HG03097 (cell line): Measurements from ENCODE around the gene HPS5.

Source experiments
- ATAC-seq: cut with Tn5 transposase; IDR thresholded peaks from one replicate; pipeline ENCODE4 v1.9.1; 2021; ENCODE audit not compliant: unreplicated experiment, low FRiP score

HPS5 gene

DNA sequence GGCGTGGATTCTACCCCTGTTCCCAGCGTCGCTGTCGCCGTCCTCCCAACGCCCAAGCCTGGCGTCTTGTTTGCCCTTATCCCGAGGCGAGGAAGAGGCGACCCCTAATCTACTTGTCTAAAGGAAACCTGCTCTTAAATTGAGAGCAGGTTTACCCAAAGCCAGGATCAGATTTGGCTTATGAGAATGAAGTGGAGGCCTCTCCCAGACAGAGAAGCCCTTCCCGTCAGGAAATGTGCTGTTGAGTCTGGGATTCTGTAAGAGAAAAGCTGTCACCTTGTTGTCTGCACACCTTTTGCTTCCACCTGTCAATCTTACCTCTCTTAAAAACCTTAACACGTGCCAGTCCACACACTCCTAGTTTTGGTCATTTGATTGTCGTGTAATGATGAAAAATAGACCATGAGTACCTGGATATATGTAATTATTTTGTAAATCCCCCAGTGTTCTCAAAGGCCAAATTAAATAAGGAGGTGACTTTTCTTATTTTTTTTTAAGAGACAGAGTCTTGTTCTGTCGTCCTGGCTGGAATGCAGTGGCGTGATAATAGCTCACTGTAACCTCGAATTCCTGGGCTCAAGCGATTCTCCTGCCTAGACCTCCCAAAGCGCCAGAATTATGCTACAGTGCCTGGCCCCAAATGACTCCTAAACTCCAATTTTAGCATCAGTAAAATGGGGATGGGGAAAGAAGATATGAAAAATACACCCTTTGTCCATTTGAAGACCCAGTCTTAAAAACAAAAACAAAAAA, 1.1 kb upstream of the HPS5 start:
- no peak for ATAC-seq

DNA sequence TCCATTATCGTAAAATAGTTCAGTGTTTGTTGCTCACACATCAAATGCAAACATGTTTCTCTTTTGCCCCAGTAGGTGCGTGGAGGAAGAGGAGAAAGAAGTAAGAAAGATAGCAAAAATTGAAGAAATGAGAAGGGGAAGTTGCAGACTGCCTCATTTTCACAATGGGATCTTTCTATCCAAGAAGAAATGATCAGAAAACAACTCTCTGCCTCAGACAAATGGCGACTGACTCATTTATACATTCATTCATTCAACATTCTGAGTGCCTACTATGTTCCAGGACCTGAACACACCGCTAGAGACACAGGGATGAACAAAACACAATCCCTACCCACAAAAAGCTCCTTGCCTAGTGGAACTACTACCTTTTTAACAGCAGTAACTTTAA, 367 bp downstream of the HPS5 start:
- peak; percentile 2 for ATAC-seq

DNA sequence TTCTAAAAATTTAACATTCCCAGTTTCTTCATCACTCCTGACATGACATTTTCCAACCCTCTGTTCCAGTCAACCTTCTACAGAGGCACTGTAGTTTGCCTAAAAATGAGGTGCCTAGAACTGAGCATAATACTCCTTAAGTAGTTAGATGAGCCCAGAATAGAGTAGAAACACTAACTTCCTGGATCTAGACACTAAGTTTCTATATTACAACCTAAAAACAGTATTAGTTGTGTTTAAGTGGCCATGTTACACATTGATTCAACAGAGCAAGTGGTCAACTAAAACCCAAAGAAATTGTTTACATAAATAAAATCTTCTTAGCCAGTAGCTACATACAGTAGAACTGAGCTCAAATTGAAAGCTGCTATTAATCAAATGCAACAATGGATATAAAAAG, 1.3 kb downstream of the HPS5 start:
- ATAC-seq: no peak

DNA sequence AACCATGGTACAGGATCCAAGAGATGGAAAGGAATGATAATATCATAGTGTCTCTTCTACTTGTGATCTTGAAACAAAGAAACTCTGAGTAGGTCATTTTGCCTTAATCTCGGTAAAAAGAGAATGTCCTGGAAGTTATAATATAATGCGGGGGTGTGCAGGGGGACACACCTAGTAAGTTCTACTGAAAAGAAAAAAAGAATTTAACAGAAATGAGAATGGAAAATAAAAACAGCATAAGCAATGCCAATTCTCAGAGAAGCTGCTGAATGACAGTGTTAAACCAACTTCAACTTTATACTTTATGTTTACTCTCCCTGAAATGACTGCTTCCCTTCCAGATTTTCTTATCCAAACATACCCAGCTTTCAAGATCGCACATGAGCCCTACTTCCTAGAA, 2.0 kb downstream of the HPS5 start:
- no peak for ATAC-seq

DNA sequence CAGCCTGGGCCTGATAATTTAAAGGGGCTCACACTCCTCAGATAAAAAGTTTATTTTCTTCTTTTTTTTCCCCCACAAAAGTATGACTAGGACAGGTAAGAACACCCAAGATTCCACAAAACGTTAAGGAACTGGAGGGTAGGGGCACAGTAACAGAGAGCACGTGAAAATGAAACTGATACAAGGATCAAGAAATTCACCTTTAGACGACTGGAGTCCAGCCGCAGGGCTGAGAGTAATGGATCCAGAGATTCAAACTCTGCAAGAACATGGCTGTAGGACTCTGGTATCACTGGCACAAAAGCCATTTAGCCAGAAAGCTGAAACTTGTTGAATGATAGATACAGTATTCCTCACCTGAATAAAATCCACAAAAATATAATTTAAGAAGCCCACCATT, 4.4 kb downstream of the HPS5 start:
- ATAC-seq: no peak

DNA sequence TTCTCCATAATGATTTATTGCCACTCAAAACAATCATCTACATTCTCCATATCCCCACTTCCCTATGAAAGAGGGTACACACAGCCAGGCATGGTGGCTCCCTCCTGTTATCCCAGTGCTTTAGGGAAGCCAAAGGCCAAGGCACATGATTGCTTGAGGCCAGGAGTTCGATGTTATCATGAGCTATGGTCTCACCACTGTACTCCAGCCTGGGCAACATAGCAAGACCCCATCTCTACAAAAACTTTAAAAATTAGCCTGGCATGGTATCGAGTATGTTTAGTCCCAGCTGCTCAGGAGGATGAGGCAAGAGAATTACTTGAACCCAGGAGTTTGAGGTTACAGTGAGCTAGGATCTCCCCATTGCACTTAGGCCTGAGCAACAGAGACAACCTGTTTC, 6.0 kb downstream of the HPS5 start:
- no peak for ATAC-seq

DNA sequence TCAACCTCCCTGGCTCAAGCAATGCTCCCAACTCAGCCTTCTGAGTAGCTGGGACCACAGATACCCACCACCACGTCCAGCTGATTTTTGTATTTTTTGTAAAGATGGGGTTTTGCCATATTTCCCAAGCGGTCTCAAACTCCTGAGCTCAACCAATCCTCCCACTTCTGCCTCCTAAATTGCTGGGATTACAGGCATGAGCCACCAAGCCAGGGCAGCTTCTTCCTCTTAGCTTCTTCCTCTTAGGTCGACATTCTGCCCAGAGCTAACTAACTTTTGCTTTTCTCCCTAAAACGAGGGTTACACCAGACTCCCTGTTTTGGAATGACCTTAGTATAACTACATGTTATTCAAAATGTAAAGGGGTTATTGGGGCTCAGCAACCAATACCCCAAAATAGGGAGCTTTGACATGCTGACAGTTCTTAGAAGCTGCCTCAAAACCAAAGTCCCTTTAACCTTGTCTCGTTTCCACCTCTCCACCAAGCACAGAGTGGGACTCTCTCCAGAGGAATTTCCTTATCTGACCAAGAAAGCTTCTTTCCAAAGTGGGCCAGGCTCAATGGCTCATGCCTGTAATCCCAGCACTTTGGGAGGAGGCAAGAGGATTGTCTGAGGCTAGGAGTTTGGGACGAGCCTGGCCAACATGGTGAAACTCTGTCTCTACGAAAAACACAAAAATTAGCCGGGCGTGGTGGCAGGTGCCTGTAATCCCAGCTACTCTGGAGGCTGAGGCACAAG, 7.0 kb downstream of the HPS5 start:
- no peak for ATAC-seq

DNA sequence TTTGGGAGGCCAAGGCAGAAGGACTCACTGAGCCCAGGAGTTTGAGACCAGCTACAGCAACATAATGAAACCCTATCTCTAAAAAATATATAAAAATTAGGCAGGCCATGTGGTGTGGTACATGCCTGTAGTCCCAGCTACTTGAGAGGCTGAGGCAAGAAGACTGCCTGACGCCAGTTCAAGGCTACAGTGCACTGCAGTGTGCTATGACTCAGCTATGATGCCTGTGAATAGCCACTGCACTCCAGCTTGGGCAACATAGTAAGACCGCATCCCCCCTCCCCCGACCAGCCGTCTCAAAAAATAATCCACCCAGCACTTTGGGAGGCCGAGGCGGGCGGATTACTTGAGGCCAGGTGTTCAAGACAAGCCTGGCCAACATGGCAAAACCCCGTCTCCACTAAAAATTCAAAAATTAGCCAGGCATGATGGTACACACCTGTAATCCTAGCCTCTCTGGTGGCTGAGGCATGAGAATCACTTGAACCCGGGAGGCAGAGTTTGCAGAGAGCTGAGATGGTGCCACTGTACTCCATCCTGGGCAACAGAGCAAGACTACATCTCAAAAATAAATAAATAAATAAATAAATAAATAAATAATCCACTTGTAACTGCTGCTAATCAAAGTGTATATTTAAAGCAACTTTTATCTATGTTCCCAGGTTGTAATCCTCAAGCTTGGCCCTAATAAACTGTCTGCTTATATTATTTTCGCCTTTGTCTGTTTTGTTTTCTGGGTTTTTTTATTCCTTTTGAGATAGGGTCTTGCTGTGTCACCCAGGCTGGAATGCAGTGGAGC, 7.8 kb downstream of the HPS5 start:
- no peak for ATAC-seq

DNA sequence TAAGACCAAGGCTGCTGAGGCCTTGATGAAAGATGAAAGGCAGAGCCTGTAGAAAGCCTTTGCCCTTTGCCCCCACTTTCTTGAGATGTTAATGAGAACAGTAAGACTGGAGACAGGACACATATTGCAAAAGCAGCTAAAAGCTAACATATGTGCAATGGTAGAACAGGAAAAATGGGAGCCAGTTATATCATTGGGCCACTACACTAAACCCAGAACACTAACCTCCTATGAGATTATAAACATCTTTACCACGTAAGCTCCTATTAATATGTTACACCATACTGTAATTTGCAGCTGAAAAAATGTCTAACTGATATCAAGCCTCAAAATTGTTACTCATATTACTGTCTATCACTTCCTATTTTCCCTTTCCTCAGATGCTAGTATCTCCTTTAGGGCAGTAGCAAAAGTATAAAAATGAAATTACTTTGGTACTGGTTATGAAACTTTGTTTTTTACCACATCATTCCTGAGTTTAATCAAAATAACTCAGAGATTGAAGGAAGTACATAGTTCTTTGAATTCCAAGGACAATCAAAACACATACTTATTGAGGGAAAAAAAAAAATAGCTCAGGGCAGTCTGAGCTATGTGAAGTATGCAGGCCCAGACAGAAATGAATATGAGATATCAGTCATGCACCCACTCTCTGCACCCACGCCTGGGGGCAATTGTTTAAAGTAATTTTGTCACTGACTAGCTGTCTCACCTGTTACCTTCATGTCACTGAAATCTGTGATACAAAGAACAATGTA, 9.1 kb downstream of the HPS5 start:
- ATAC-seq: no peak

DNA sequence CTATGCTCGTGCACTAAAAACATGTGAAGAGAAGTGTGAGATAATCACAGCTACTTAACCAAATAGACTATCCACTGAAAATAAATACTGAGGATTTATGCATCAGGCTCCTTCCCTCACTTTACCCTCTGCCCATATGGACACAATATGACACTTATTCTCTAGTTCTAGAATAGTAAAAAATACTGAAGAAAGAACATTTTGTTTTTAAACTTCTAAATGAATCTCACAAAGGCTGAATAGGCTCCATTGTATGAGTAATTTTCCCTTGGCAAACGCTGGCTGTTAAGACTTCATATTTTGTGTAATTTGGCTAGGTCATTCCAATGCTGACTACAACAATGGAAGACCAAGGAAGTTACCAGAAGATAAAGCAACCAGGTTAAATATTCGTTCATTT, 9.9 kb downstream of the HPS5 start:
- no peak for ATAC-seq

DNA sequence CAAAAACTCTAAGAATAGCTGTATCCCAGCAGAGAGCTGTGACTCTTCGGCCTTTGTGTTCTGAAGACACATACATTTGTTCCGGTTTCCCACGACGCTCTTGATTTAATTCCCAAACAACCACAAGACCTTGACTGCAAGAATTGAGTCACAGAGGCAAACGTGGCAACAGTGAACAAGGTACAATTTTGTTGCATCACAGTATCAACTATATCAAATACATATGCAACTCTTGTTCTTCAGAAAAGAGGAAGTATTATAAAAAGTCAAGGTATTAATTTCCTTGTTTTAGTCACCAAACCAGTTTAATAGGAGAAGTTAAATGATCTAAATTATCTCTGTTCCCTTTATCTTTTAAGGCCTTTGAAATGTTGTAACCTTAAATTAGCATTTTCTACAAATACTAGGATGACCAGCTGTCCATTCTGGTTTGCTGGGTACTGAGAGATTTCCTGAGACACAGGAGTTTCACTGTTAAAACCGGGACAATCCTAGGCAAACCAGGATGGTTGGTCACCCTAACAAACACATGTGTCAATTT, 11.1 kb downstream of the HPS5 start:
- no peak for ATAC-seq

DNA sequence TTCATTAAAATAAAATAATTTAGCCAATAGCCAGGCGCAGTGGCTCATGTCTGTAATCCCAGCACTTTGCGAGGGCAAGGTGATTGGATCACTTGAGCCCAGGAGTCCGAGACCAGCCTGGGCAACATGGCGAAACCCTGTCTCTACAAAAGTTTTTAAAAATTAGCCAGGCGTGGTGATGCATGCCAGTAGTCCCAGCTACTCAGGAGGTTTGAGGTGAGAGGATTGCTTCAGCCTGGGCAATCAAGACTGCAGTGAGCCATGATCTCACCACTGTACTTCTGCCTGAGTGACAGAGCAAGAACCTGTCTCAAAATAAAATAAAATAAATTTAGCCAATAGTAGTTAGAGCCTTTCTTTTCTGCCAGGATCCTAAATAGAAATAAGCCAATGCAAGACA, 12.2 kb downstream of the HPS5 start:
- ATAC-seq: no peak

DNA sequence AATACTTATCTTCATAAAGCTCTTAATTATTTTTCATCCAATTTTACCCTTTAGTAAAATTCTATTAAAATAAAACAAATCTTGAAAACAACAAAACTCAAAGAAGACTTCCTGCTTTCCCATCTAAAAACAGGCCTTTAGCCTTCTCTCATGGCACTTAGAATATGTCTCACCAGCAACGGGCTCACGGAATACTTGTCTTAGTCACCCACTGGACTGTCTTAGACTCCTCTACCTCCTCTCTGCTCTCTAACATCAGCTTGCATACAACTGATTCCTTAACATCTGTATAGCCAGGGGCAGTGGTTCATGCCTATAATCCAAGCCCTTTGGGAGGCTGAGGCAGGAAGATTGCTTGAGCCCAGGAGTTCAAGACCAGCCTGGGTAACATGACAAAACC, 13.7 kb downstream of the HPS5 start:
- no peak for ATAC-seq

DNA sequence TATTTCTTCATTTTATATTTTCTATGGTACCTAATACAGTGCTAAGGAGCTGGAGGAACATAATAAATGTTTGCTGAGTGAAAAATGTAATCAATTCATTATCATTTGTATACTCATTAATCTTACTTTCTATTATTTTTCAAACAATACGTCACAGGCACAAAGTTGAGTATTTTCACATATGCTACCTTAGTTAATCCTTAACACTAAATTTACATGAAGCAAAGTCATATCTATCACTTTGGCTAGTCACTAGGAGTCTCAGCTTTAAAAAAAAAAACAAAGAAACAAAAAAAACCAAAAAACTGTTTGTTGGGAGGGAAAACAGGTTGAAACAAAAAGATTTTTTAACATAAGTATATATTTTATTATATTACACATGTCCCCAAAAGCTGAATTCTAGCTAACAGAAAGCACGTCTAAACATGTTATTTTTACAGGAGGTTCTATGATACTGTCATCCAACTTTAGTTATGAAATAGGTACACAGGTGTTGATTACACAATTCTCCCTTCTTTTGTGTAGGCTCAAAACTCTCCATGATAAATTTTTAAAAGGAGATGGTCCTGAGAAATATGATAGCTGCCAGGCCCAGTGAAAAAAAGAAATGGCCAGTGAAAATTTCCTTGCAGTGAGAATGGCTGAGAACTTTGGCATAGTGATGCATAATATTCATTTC, 14.3 kb downstream of the HPS5 start:
- ATAC-seq: no peak

DNA sequence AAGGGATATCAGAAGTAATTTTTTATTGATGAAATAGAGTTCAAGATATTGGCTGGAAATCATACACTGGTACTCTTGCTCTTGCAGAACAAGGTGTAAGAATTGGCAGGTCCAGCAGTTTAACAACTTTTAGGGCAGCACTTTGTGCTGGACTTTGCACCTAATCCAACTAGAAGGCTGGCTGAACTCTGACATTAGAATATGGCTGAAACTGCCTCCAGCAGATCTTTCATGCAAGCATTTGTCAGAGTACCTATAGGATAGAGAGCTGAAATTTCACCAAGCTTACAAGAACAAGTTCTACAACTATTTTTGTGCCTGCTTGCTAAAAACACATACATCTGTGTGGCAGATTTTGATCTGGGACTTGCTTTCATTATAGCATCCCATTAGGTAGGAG, 17.2 kb downstream of the HPS5 start:
- no peak for ATAC-seq

DNA sequence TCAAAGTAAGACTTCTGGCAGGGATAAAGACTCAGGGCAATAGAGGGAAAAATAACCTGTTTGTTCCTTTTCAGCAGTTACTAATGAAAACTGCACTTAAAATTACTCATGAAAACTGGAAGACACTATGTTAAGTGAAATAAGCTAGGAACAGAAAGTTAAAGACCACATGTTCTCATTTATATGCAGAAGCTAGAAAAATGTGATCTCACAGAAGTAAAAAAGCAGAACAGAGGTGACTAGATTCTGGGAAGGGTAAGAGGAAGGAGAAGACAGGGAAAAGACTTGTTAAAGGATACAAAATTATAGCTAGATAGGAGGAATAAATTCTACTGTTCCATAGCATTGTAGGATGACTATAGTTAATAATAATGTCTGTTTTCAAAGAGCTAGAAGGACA, 22.2 kb downstream of the HPS5 start:
- no peak for ATAC-seq

DNA sequence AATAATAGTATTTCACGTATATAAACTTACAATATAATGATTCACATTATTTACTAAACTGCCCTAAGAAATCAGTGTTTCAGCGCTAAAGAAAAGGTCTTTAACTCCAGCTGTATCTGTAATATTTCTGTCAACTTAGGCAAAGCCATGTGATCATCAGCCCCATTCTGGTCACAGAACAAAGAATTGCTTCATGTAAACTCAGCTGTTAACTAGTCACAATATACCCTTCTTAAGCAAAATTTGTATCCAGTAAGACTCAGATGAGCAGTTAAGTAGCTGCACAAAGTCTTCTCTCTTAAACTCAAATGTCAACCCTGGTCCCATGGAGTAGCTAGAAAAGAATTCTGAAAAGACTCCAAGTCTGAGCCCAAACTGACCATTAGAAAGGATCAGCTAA, 26.6 kb downstream of the HPS5 start:
- no peak for ATAC-seq

DNA sequence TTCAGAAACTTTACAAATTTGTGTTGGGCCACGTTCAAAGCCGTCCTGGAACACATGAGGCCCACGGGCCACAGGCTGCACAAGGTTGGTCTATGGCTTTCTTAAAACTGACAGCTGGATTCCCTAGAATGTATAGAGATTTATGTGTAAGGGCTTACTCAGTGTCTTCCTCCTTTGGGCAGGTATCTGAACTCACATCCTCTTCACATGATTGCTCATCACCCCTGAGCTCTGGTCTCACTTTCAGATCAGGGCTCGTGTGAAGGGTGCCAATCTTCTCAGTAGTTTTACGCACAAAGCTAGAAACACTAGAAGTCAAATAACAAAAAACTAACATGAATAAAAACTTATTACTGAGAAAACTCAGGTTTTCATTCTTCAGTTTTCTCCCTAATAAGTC, 27.1 kb downstream of the HPS5 start:
- ATAC-seq: peak; percentile 82

DNA sequence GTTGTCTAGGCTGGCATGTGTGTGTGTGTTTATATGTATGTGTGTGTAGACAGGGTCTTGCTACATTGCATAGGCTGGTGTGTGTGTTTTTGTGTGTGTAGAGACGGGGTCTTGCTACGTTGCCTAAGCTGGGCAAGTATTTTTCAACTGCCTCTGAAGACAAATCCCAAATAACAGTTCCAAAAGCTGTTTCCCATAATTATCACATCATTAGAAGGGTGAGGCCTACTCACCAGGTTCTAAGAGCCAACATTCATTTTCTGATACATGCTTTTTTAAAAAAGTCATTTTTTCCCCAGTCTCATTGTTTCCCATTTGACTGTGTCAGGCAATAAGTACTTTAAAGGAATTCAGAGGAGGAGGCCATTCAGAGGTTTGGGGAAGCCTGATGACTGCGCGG, 33.0 kb downstream of the HPS5 start:
- no peak for ATAC-seq

DNA sequence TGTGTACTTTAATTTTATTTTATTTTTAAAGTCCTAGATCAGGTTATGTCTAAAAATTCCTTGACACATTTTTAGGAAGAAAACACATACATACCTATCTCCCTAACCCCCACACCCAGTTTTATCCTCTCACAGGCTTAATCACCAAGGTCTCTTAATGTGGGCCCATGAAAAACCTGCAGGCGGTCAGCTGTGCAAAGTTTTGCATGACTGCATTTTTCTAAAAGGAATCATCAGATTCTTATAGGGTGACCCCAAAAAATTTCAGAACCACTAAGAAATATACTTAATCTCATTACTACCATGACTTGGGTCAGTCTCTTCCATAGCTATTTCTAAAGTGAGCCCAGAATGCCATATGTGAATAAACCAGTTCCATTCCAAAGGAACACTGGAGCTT, 36.1 kb downstream of the HPS5 start:
- no peak for ATAC-seq
